ENCODE data around the gene RPL13A. TPM values are rescaled to one million over a fixed set of nuclear protein-coding genes. Genes with fewer than 3 reads are reported as not detected.
"Not testable (repeated sequence)": the region's sequence is repeated elsewhere in the genome, so short reads cannot be mapped to it uniquely, and the experiment has no call there.

RPL13A gene
- total and polyA plus RNA-seq, 2 donors (not counting 3 experiments of a cell fraction or from before 2014, with no cell fraction given), result 2,291 to 4,148 TPM

GRCh38 chr19:49458567-49458903 lies 28.9 kb upstream of the RPL13A start:
- intact Hi-C loops (cut with micrococcal nuclease), result no loop called here
- no peak for TF ChIP-seq MAX (IDR thresholded peaks at IDR 0.05; ENCODE audit: insufficient read depth, insufficient read length)
- ChIA-PET CTCF (no interaction called here), POLR2A (no interaction called here)
- H2AFZ ChIP-seq (ENCODE audit: low read depth, low read length), result no peak overlapping the region
- no peaks in the 10 kb centered on the region for H3K27me3 ChIP-seq (ENCODE audit: control insufficient read depth in 2 of 2, insufficient read depth in 2 of 2, low read length in 2 of 2)
- H3K9ac ChIP-seq (replicated peaks; ENCODE audit: extremely low read depth, insufficient read depth, low read length), result no peak overlapping the region
- no peak overlapping the region for H3K4me2 ChIP-seq (ENCODE audit: insufficient read depth, low read length)
- H3K36me3 ChIP-seq (ENCODE audit: control insufficient read depth in 2 of 2, extremely low read depth in 1 of 2, insufficient read depth in 2 of 2, low read length in 2 of 2), result no peaks in the 10 kb centered on the region
- H3K9me3 ChIP-seq (replicated peaks; ENCODE audit: control insufficient read depth, insufficient read depth, low read length), result no peaks in the 10 kb centered on the region
- peaks cover 6% of the 10 kb centered on the region for H3K4me1 ChIP-seq (ENCODE audit: control insufficient read depth, extremely low read depth, insufficient read depth, low read length)
- BruUV-seq (replicated peaks), result no TSS peak
- H3K79me2 ChIP-seq (ENCODE audit: control insufficient read depth, insufficient read depth, low read length), result peaks cover 2% of the 10 kb centered on the region
- H3K27ac ChIP-seq (ENCODE audit: insufficient read depth, low read depth, low read length), result no peak overlapping the region
- no peaks in the 10 kb centered on the region for H3K9me1 ChIP-seq (replicated peaks; ENCODE audit: control insufficient read depth, extremely low read depth, insufficient read depth, low read length)
- H3K4me3 ChIP-seq (replicated peaks in 1 of 3; ENCODE audit: insufficient read depth in 1 of 3, low read depth in 1 of 3, low read length in 3 of 3), result no peak overlapping the region
- no peaks in the 10 kb centered on the region for H4K20me1 ChIP-seq (replicated peaks; ENCODE audit: control insufficient read depth, extremely low read depth, insufficient read depth, low read length)
- no peak for DNase-seq (ENCODE audit: low read depth, low spot score)
- dilution Hi-C loops (cut with MboI; ENCODE audit: extremely low pct_ligation_motif_present, low sequenced_read_pairs), result no loop called here
- no peak for FAIRE-seq

- CTCF ChIA-PET, result interaction anchor here (0.8 kb wide), 1 partner anchor 17 kb away, joined by 3 read pairs; no protein-coding TSS in a partner anchor
- Histone ChIP-seq H4K20me1 (replicated peaks; ENCODE audit: control insufficient read depth, extremely low read depth, insufficient read depth, low read length) (no peaks in the 10 kb centered on the region), H3K27me3 (ENCODE audit: control insufficient read depth in 2 of 2, insufficient read depth in 2 of 2, low read length in 2 of 2) (no peaks in the 10 kb centered on the region), H3K4me1 (ENCODE audit: control insufficient read depth, extremely low read depth, insufficient read depth, low read length) (no peaks in the 10 kb centered on the region), H3K36me3 (ENCODE audit: control insufficient read depth in 2 of 2, extremely low read depth in 1 of 2, insufficient read depth in 2 of 2, low read length in 2 of 2) (peaks cover 0 to 1% of the 10 kb centered on the region in 2 experiments), H3K27ac (ENCODE audit: insufficient read depth, low read depth, low read length) (no peak overlapping the region), H3K9me1 (replicated peaks; ENCODE audit: control insufficient read depth, extremely low read depth, insufficient read depth, low read length) (no peaks in the 10 kb centered on the region), H3K9me3 (replicated peaks; ENCODE audit: control insufficient read depth, insufficient read depth, low read length) (no peaks in the 10 kb centered on the region), H3K9ac (replicated peaks; ENCODE audit: extremely low read depth, insufficient read depth, low read length) (no peak overlapping the region), H3K79me2 (ENCODE audit: control insufficient read depth, insufficient read depth, low read length) (no peaks in the 10 kb centered on the region), H2AFZ (ENCODE audit: low read depth, low read length) (no peak overlapping the region), H3K4me2 (ENCODE audit: insufficient read depth, low read length) (no peak overlapping the region), H3K4me3 (replicated peaks in 1 of 3; ENCODE audit: insufficient read depth in 1 of 3, low read depth in 1 of 3, low read length in 3 of 3) (no peak overlapping the region)
- intact Hi-C loops (cut with micrococcal nuclease) (no loop called here), dilution Hi-C loops (cut with MboI; ENCODE audit: extremely low pct_ligation_motif_present, low sequenced_read_pairs) (no loop called here)
- DNase-seq (ENCODE audit: low read depth, low spot score), result no peak
- TF ChIP-seq CTCF (IDR thresholded peaks at IDR 0.05; ENCODE audit: extremely low read depth in 1 of 2, insufficient read depth in 1 of 2, low read depth in 1 of 2, low read length in 2 of 2) (no peak), POLR2A (IDR thresholded peaks at IDR 0.05; ENCODE audit: low read depth, low read length) (no peak), EZH2 (IDR thresholded peaks at IDR 0.05; ENCODE audit: borderline replicate concordance, low read depth, low read length, severe bottlenecking) (no peak), MAX (IDR thresholded peaks at IDR 0.05; ENCODE audit: insufficient read depth, insufficient read length) (no peak), JUN (IDR thresholded peaks at IDR 0.05; ENCODE audit: borderline replicate concordance, insufficient read depth, insufficient read length, low read depth) (no peak), FOS (IDR thresholded peaks at IDR 0.05; ENCODE audit: borderline replicate concordance, insufficient read depth, low read length) (no peak), POLR2AphosphoS5 (IDR thresholded peaks at IDR 0.05; ENCODE audit: insufficient read depth, low read depth, low read length) (no peak), GATA2 (IDR thresholded peaks at IDR 0.05; ENCODE audit: insufficient read depth, insufficient read length, low read depth, low read length) (no peak), MYC (IDR thresholded peaks at IDR 0.05; ENCODE audit: low read depth, low read length) (no peak)
- POLR2A ChIA-PET, result interaction anchor here (0.6 kb wide), 1 partner anchor 8 kb away, joined by 3 read pairs; no protein-coding TSS in a partner anchor
- no peak for FAIRE-seq
- BruUV-seq (replicated peaks), result no TSS peak
These were observed 28.0 kb upstream of the RPL13A start for GRCh38 chr19:49459388-49459787.

- POLR2A ChIA-PET; H3K4me2 ChIP-seq (ENCODE audit: insufficient read depth, low read length); dilution Hi-C loops (cut with MboI; ENCODE audit: extremely low pct_ligation_motif_present, low sequenced_read_pairs); H2AFZ ChIP-seq (ENCODE audit: low read depth, low read length); H3K36me3 ChIP-seq (ENCODE audit: control insufficient read depth in 2 of 2, extremely low read depth in 1 of 2, insufficient read depth in 2 of 2, low read length in 2 of 2); FAIRE-seq; H3K4me1 ChIP-seq (ENCODE audit: control insufficient read depth, extremely low read depth, insufficient read depth, low read length); BruUV-seq (replicated peaks); CTCF ChIA-PET; H3K79me2 ChIP-seq (ENCODE audit: control insufficient read depth, insufficient read depth, low read length); DNase-seq (ENCODE audit: low read depth, low spot score); H3K9me3 ChIP-seq (replicated peaks; ENCODE audit: control insufficient read depth, insufficient read depth, low read length); H3K9me1 ChIP-seq (replicated peaks; ENCODE audit: control insufficient read depth, extremely low read depth, insufficient read depth, low read length); H3K9ac ChIP-seq (replicated peaks; ENCODE audit: extremely low read depth, insufficient read depth, low read length); H3K27ac ChIP-seq (ENCODE audit: insufficient read depth, low read depth, low read length); H3K4me3 ChIP-seq (replicated peaks in 1 of 3; ENCODE audit: insufficient read depth in 1 of 3, low read depth in 1 of 3, low read length in 3 of 3); intact Hi-C loops (cut with micrococcal nuclease); H3K27me3 ChIP-seq (ENCODE audit: control insufficient read depth in 2 of 2, insufficient read depth in 2 of 2, low read length in 2 of 2); H4K20me1 ChIP-seq (replicated peaks; ENCODE audit: control insufficient read depth, extremely low read depth, insufficient read depth, low read length): not testable (repeated sequence)
These were observed 26.3 kb upstream of the RPL13A start for GRCh38 chr19:49461130-49461529.
